HepG2 (cell line): ENCODE data around the gene SUCLG2. TPM values are rescaled to one million over a fixed set of nuclear protein-coding genes. Genes with fewer than 3 reads are reported as not detected.

Experiments used
- DMAP1 ChIP-seq: IDR thresholded peaks from 2 replicates; pipeline ENCODE4 v1.6.1; 2016
- DPF2 ChIP-seq: sonication (generic); formaldehyde crosslinking; IDR thresholded peaks from 2 replicates; pipeline ENCODE4 v1.4.0; 2020; ENCODE audit warnings: mild to moderate bottlenecking, low read depth, missing genetic modification reagents, borderline replicate concordance
- FOXC1 ChIP-seq: sonication (generic); formaldehyde crosslinking; IDR thresholded peaks from 2 replicates; pipeline ENCODE4 v1.8.0; 2022; ENCODE audit warnings: mild to moderate bottlenecking, missing genetic modification reagents, borderline replicate concordance
- HES4 ChIP-seq: sonication (generic); formaldehyde crosslinking; IDR thresholded peaks from 2 replicates; pipeline ENCODE4 v1.9.0; 2021; ENCODE audit warnings: mild to moderate bottlenecking, missing genetic modification reagents, borderline replicate concordance
- HMGA1 ChIP-seq: sonication (generic); formaldehyde crosslinking; conservative IDR thresholded peaks from 2 replicates; pipeline ENCODE4 v1.4.0; 2020; ENCODE audit warnings: missing genetic modification reagents
- KLF11 ChIP-seq: IDR thresholded peaks from 2 replicates; pipeline ENCODE4 v1.6.1; 2016; ENCODE audit warnings: missing compliant biosample characterization
- NCOA1 ChIP-seq: sonication (generic); formaldehyde crosslinking; IDR thresholded peaks from 2 replicates; pipeline ENCODE4 v1.9.0; 2021; ENCODE audit warnings: missing genetic modification reagents
- NONO ChIP-seq, 2 experiments: fragments of 450-650 bp in 1 of 2; sonication (generic) in 1 of 2; formaldehyde crosslinking in 1 of 2; IDR thresholded peaks in 1 of 2; conservative IDR thresholded peaks in 1 of 2; 2 replicates each; pipeline versions ENCODE4 v1.6.1 to v1.8.0; 2017 to 2022; ENCODE audit warnings: mild to moderate bottlenecking in 1 of 2, missing genetic modification reagents in 1 of 2, moderate library complexity in 1 of 2
- RBAK ChIP-seq: sonication (generic); formaldehyde crosslinking; IDR thresholded peaks from 2 replicates; pipeline ENCODE4 v1.5.1; 2020; ENCODE audit warnings: mild to moderate bottlenecking, missing genetic modification reagents
- REL ChIP-seq: sonication (generic); formaldehyde crosslinking; conservative IDR thresholded peaks from 2 replicates; pipeline ENCODE4 v1.8.0; 2022; ENCODE audit warnings: mild to moderate bottlenecking, missing genetic modification reagents, moderate library complexity
- SAP130 ChIP-seq: IDR thresholded peaks from 2 replicates; pipeline ENCODE4 v1.6.1; 2016; ENCODE audit warnings: low read depth
- SIX4 ChIP-seq: sonication (generic); formaldehyde crosslinking; IDR thresholded peaks from 2 replicates; pipeline ENCODE4 v1.4.0; 2020; ENCODE audit warnings: missing genetic modification reagents
- SKI ChIP-seq: fragments of 450-650 bp; IDR thresholded peaks from one replicate; pipeline ENCODE4 v1.6.1; 2018; ENCODE audit warnings: mild to moderate bottlenecking; ENCODE audit not compliant: partially characterized antibody
- SOX6 ChIP-seq, 2 experiments: fragments of 450-650 bp in 1 of 2; sonication (generic) in 1 of 2; formaldehyde crosslinking in 1 of 2; IDR thresholded peaks; 2 replicates each; pipeline versions ENCODE4 v1.4.0 to v1.6.1; 2017 to 2020; ENCODE audit warnings: antibody characterized with exemption in 1 of 2, mild to moderate bottlenecking in 1 of 2, missing genetic modification reagents in 1 of 2
- TAF1 ChIP-seq: sonication (generic); formaldehyde crosslinking; IDR thresholded peaks from 2 replicates; pipeline ENCODE4 v1.4.0; 2020; ENCODE audit warnings: missing genetic modification reagents
- ZBTB7B ChIP-seq: sonication (generic); formaldehyde crosslinking; IDR thresholded peaks from 2 replicates; pipeline ENCODE4 v1.4.0; 2020; ENCODE audit warnings: missing genetic modification reagents
- ZKSCAN5 ChIP-seq: sonication (generic); formaldehyde crosslinking; IDR thresholded peaks from 2 replicates; pipeline ENCODE4 v1.5.1; 2020; ENCODE audit warnings: mild to moderate bottlenecking, missing genetic modification reagents
- ZNF451 ChIP-seq: sonication (generic); formaldehyde crosslinking; IDR thresholded peaks from 2 replicates; pipeline ENCODE4 v1.5.0; 2020; ENCODE audit warnings: mild to moderate bottlenecking, missing genetic modification reagents
- ZNF614 ChIP-seq: IDR thresholded peaks from 2 replicates; pipeline ENCODE4 v1.6.1; 2018; ENCODE audit warnings: missing biosample characterization, missing genetic modification reagents, inconsistent platforms, borderline replicate concordance
- ZNF652 ChIP-seq: IDR thresholded peaks from 2 replicates; pipeline ENCODE4 v1.6.1; 2016; ENCODE audit warnings: low read depth, borderline replicate concordance
- ZNF703 ChIP-seq: sonication (generic); formaldehyde crosslinking; IDR thresholded peaks from 2 replicates; pipeline ENCODE4 v1.5.1; 2020; ENCODE audit warnings: missing genetic modification reagents, mild to moderate bottlenecking, moderate library complexity, borderline replicate concordance
- ZNF709 ChIP-seq: sonication (generic); formaldehyde crosslinking; IDR thresholded peaks from 2 replicates; pipeline ENCODE4 v1.5.0; 2020; ENCODE audit warnings: mild to moderate bottlenecking, missing genetic modification reagents
- ZNF775 ChIP-seq: sonication (generic); formaldehyde crosslinking; IDR thresholded peaks from 2 replicates; pipeline ENCODE4 v1.4.0; 2020; ENCODE audit warnings: missing genetic modification reagents, mild to moderate bottlenecking, moderate library complexity, borderline replicate concordance
- ZNF879 ChIP-seq: sonication (generic); formaldehyde crosslinking; IDR thresholded peaks from 2 replicates; pipeline ENCODE4 v1.8.1; 2023; ENCODE audit warnings: missing genetic modification reagents
- polyA plus RNA-seq, 8 experiments: library from polyadenylated mRNA; depleted of rRNA in 3 of 8; stranded (reverse) in 7 of 8; unstranded in 1 of 8; fragments of >200 nt; fragmentation: Illumina TruSeq in 4 of 8; extraction: Trizol in 4 of 8; gene quantifications; 2 replicates each; pipeline versions ENCODE4 v1.2.1 to v1.2.3, GENCODE V29; 2011 to 2016; ENCODE audit warnings: low read depth in 4 of 8, missing spikeins in 1 of 8, mixed read lengths in 1 of 8; ENCODE audit not compliant: insufficient read depth in 1 of 8
- total RNA-seq, 5 experiments: library from RNA; depleted of rRNA; stranded (reverse); fragments of >200 nt; fragmentation: Illumina TruSeq; extraction: Trizol; gene quantifications; 2 replicates each; pipeline ENCODE4 v1.2.3, GENCODE V29; 2016; ENCODE audit warnings: low read depth in 1 of 5
- TF ChIP-seq, protein P1 (sequence below): sonication (generic); formaldehyde crosslinking; IDR thresholded peaks from 2 replicates; pipeline ENCODE4 v1.4.0; 2020; ENCODE audit warnings: missing genetic modification reagents
- TF ChIP-seq, protein P2 (sequence below): sonication (generic); formaldehyde crosslinking; IDR thresholded peaks from 2 replicates; pipeline ENCODE4 v1.5.0; 2020; ENCODE audit warnings: mild to moderate bottlenecking, missing genetic modification reagents
- TF ChIP-seq, protein P3 (sequence below): sonication (generic); formaldehyde crosslinking; IDR thresholded peaks from 2 replicates; pipeline ENCODE4 v1.4.0; 2020; ENCODE audit warnings: missing genetic modification reagents

SUCLG2 gene
- total and polyA plus RNA-seq, 2 of the 13 experiments (the other 11 are each of a cell fraction or from before 2014, with no cell fraction given) = 21.4 to 64.9 TPM

DNA sequence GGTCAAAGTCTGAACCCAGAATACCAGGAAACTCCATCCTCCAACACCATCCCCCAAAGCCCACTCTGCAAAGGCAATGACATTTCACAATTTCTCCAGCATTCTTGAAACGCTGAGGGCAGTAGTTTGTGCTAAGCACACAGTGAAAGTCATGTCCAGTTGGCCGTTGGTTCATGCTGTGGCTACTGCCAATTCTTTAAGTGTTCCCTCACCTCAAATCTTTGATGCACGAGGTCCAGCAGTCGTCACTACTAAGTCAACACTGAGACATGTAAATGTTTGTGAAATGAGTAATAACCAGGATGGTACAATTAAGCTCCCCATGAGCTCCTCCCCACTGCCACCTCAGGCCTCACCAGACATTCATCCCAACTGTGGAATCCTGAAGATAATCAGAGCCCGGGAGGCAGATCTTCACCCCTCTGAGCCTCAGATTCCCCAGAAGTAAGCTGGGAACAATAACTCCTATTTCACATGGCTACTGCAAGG is 7.0 kb downstream of the SUCLG2 start (continued):
- TF ChIP-seq REL (CRISPR knock-in tag) = no peak
- no peak for TF ChIP-seq ZNF451 (CRISPR knock-in tag)
- peak; percentile 83; the same call in 1 of the 2 replicates for TF ChIP-seq ZNF614 (CRISPR knock-in tag)
- TF ChIP-seq ZNF879 (CRISPR knock-in tag) = no peak
- no peak for TF ChIP-seq ZKSCAN5
- TF ChIP-seq FOXC1 (CRISPR knock-in tag) = no peak
- TF ChIP-seq ZNF709 = no peak
- TF ChIP-seq, protein P1, sequence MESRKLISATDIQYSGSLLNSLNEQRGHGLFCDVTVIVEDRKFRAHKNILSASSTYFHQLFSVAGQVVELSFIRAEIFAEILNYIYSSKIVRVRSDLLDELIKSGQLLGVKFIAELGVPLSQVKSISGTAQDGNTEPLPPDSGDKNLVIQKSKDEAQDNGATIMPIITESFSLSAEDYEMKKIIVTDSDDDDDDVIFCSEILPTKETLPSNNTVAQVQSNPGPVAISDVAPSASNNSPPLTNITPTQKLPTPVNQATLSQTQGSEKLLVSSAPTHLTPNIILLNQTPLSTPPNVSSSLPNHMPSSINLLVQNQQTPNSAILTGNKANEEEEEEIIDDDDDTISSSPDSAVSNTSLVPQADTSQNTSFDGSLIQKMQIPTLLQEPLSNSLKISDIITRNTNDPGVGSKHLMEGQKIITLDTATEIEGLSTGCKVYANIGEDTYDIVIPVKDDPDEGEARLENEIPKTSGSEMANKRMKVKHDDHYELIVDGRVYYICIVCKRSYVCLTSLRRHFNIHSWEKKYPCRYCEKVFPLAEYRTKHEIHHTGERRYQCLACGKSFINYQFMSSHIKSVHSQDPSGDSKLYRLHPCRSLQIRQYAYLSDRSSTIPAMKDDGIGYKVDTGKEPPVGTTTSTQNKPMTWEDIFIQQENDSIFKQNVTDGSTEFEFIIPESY (CRISPR knock-in tag) = peak; percentile 65; the same call in 1 of the 2 replicates
- TF ChIP-seq ZBTB7B (CRISPR knock-in tag) = peak; percentile 90
- peak; percentile 28; the same call in 1 of the 2 replicates for TF ChIP-seq ZNF652 (CRISPR knock-in tag)
- TF ChIP-seq SAP130 = peak; percentile 70
- no peak for TF ChIP-seq NCOA1
- TF ChIP-seq, protein P2, sequence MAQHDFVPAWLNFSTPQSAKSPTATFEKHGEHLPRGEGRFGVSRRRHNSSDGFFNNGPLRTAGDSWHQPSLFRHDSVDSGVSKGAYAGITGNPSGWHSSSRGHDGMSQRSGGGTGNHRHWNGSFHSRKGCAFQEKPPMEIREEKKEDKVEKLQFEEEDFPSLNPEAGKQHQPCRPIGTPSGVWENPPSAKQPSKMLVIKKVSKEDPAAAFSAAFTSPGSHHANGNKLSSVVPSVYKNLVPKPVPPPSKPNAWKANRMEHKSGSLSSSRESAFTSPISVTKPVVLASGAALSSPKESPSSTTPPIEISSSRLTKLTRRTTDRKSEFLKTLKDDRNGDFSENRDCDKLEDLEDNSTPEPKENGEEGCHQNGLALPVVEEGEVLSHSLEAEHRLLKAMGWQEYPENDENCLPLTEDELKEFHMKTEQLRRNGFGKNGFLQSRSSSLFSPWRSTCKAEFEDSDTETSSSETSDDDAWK = no peak
- no peak for TF ChIP-seq ZNF775 (CRISPR knock-in tag)
- TF ChIP-seq RBAK = no peak
- TF ChIP-seq SIX4 (CRISPR knock-in tag) = 0 out of 2 replicates have a peak, but pooled peaks have one; percentile 45
- TF ChIP-seq NONO (IDR thresholded peaks at IDR 0.05) = no peak
- peak; percentile 85 for TF ChIP-seq NONO (CRISPR knock-in tag; conservative IDR thresholded peaks at IDR 0.05)
- no peak for TF ChIP-seq HMGA1 (CRISPR knock-in tag)
- TF ChIP-seq HES4 (CRISPR knock-in tag) = no peak
- no peak for TF ChIP-seq KLF11 (CRISPR knock-in tag)
- no peak for TF ChIP-seq SOX6 (IDR thresholded peaks at IDR 0.05)
- peak; percentile 52 for TF ChIP-seq SOX6 (CRISPR knock-in tag; IDR thresholded peaks at IDR 0.05)
- TF ChIP-seq, protein P3, sequence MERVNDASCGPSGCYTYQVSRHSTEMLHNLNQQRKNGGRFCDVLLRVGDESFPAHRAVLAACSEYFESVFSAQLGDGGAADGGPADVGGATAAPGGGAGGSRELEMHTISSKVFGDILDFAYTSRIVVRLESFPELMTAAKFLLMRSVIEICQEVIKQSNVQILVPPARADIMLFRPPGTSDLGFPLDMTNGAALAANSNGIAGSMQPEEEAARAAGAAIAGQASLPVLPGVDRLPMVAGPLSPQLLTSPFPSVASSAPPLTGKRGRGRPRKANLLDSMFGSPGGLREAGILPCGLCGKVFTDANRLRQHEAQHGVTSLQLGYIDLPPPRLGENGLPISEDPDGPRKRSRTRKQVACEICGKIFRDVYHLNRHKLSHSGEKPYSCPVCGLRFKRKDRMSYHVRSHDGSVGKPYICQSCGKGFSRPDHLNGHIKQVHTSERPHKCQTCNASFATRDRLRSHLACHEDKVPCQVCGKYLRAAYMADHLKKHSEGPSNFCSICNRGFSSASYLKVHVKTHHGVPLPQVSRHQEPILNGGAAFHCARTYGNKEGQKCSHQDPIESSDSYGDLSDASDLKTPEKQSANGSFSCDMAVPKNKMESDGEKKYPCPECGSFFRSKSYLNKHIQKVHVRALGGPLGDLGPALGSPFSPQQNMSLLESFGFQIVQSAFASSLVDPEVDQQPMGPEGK (CRISPR knock-in tag) = peak; percentile 55
- TF ChIP-seq SKI = peak; percentile 72
- TF ChIP-seq TAF1 (CRISPR knock-in tag) = peak; percentile 34; the same call in 1 of the 2 replicates
- TF ChIP-seq DMAP1 (CRISPR knock-in tag) = peak; percentile 45; the same call in 1 of the 2 replicates
- TF ChIP-seq DPF2 (CRISPR knock-in tag) = peak; percentile 57; the same call in 1 of the 2 replicates
- no peak for TF ChIP-seq ZNF703
